GM18505 (cell line): ENCODE measurements around the gene NELFB.

Source experiments
- ATAC-seq: cut with Tn5 transposase; IDR thresholded peaks from one replicate; pipeline ENCODE4 v1.9.1; 2021; ENCODE audit not compliant: unreplicated experiment
- POLR2A ChIP-seq: IDR thresholded peaks from 4 replicates; pipeline ENCODE4 v1.6.1; 2011; ENCODE audit warnings: borderline replicate concordance; ENCODE audit not compliant: insufficient read depth, insufficient read length; ENCODE audit errors: extremely low read depth

Gene NELFB

GRCh38 chr9:137227853-137228505 lies 27.1 kb upstream of the NELFB start:
- ATAC-seq, result no peak
- TF ChIP-seq POLR2A, result no peak

DNA sequence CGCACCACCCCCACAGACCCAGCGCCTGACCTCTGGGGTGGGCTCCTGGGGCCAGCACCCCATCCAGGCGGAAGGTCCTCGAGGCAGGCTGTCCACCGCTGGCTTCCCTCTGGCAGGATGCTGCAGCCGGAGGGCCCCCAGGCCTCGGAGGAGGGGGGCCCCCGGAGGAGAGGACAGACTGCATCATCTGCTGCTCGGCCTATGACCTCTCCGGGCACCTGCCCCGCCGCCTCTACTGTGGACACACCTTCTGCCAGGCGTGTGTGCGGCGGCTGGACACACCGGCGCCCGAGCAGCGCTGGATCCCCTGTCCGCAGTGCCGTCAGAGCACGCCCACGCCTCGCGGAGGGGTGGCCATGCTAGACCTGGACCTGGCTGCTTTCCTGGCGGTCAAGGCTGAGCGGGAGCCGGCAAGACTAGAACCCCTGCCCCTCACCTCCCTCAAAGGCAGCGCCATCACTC lies 26.6 kb upstream of the NELFB start:
- no peak for ATAC-seq
- TF ChIP-seq POLR2A, result no peak

DNA sequence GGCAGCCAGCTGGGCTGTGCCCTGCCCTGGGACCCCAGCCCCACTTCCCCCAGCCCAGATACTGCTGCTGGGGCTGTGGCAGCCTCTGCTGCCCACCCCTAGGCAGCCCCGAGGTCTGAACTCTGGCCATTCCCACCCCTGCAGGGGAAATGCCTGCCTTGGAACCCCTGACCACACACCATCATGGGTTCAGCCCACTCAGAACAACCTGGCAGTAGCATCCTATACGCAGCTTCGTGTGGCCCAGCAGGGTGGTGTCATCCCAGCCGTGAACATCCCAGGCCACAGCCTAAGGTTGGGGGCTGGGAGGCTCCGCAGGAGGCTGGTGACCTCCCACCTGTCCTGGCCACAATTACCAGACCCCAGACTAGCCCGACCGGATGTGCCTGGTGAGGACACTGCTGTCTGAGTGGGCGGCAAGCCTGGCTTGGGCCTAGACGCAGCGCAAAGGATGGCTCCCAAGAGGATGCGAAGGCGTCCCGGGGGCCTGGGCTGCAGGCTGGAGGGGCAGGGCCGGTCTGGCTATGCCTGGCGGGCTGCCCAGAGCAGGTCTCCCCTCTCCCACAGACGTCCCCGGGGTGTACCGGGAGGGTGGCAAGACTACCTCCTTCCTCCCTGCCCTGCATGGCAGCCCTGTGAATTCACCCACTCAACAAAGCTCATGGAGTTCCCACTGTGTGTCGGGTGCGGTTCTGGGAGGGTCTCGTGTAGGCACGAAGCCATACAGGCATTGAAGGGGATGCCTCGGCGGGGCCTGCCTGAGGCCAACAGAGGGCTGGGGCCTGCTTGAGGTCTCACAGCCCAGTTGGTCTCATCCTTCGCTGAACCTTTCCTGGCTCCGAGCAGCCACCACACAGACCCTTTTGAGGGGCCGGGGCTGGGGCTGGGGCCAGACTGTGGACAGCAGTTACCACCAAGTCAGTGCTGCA lies 25.9 kb upstream of the NELFB start:
- TF ChIP-seq POLR2A, result no peak
- no peak for ATAC-seq

GRCh38 chr9:137229903-137230704 lies 25.0 kb upstream of the NELFB start:
- no peak for TF ChIP-seq POLR2A
- no peak for ATAC-seq

- ATAC-seq, result no peak
- TF ChIP-seq POLR2A, result no peak
These were observed 24.3 kb upstream of the NELFB start, which contains the start of gene SLC34A3 for GRCh38 chr9:137230705-137231371. Gene SLC34A3 (plus strand): TSS chr9:137230901. CDS start chr9:137231703, 802 bp downstream.

GRCh38 chr9:137231372-137232039 lies 23.6 kb upstream of the NELFB start:
- TF ChIP-seq POLR2A, result no peak

GRCh38 chr9:137232101-137232500 lies 23.0 kb upstream of the NELFB start:
- ATAC-seq, result no peak
- TF ChIP-seq POLR2A, result no peak

More at GRCh38 chr9:137231372-137232039, 23.6 kb upstream of the NELFB start:
- no peak for ATAC-seq

DNA sequence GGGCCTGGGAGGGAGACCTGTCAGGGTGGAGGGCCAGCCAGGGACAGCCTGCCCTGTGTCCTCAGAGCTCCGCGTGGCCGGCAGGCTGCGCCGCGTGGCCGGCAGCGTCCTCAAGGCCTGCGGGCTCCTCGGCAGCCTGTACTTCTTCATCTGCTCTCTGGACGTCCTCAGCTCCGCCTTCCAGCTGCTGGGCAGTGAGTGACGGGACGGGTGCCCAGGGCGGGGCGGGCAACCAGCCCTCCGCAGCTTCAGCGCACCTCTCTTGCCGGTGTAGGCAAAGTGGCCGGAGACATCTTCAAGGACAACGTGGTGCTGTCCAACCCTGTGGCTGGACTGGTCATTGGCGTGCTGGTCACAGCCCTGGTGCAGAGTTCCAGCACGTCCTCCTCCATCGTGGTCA lies 22.6 kb upstream of the NELFB start:
- no peak for ATAC-seq
- TF ChIP-seq POLR2A, result no peak

DNA sequence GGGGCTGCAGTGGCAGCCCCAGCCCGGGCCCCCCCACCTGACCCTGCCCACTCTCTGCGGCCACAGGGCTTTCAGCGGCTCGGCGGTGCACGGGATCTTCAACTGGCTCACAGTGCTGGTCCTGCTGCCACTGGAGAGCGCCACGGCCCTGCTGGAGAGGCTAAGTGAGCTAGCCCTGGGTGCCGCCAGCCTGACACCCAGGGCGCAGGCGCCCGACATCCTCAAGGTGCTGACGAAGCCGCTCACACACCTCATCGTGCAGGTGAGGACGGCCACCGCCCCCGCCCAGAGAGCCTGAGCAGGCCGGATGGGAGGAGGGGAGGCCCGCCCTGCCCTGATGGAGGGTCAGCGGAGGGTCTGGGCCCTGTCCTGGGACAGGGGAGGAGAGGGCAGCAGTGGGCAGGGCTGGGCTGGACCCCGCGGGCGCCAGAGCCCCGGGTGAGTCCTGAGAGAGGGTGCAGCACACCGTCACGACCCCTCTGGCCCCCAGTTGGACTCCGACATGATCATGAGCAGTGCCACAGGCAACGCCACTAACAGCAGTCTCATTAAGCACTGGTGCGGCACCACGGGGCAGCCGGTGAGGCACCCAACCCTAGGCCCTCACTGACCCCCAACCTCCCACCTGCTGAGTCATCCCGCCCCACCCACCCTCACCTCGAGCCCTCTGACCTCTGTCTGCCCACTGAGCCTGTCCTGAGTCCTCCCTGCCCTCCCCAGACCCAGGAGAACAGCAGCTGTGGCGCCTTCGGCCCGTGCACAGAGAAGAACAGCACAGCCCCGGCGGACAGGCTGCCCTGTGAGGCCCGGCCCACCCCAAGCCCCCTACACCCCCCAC lies 21.8 kb upstream of the NELFB start:
- no peak for TF ChIP-seq POLR2A
- ATAC-seq, result no peak

GRCh38 chr9:137234055-137234697 lies 21.0 kb upstream of the NELFB start:
- no peak for ATAC-seq
- no peak for TF ChIP-seq POLR2A
